Transverse colon (tissue), 4 donors: ENCODE results near the gene DLG5. TPM values are rescaled to one million over a fixed set of nuclear protein-coding genes. Genes with fewer than 3 reads are reported as not detected.

Experiments
- DNase-seq: peaks from one replicate; pipeline ENCODE4 v3.0.0-alpha.2; 2019
- H3K27ac ChIP-seq, 4 donors: fragments of 200-600 bp; sonication (generic); 2 replicates each; pipeline ENCODE4 v1.5.1; 2016 to 2018; ENCODE audit warnings: inconsistent platforms in 4 of 4
- H3K27me3 ChIP-seq: fragments of 200-600 bp; sonication (generic); 2 replicates; pipeline ENCODE4 v1.5.1; 2017; ENCODE audit warnings: inconsistent platforms
- H3K36me3 ChIP-seq, 4 donors: fragments of 200-600 bp; sonication (generic); 2 replicates each; pipeline ENCODE4 v1.5.1; 2017 to 2019; ENCODE audit warnings: inconsistent platforms in 4 of 4
- H3K4me1 ChIP-seq, 4 donors: fragments of 200-600 bp; sonication (generic); 2 replicates each; pipeline ENCODE4 v1.5.1; 2017 to 2020; ENCODE audit warnings: inconsistent platforms in 4 of 4
- H3K4me3 ChIP-seq, 4 donors: fragments of 200-600 bp; sonication (generic); 1 replicate in 1 of 4; 2 replicates in 3 of 4; pipeline versions ENCODE4 v1.5.1 to v1.6.1; 2017 to 2019; ENCODE audit warnings: inconsistent platforms in 4 of 4
- H3K9me3 ChIP-seq, 2 donors: fragments of 200-600 bp; sonication (generic); 2 replicates each; pipeline ENCODE4 v1.5.1; 2017 to 2019; ENCODE audit warnings: inconsistent platforms in 2 of 2
- EP300 ChIP-seq: sonication (generic); formaldehyde crosslinking; IDR thresholded peaks from one replicate; pipeline ENCODE4 v1.6.1; 2017; ENCODE audit warnings: antibody characterized with exemption, low read depth
- POLR2A ChIP-seq: fragments of 450-650 bp; IDR thresholded peaks from one replicate; pipeline ENCODE4 v1.6.1; 2016; ENCODE audit warnings: antibody characterized with exemption, mild to moderate bottlenecking, moderate library complexity
- POLR2AphosphoS5 ChIP-seq, 3 donors: sonication (generic); formaldehyde crosslinking; IDR thresholded peaks; one replicate each; pipeline ENCODE4 v1.6.1; 2016; ENCODE audit warnings: antibody characterized with exemption in 3 of 3
- whole genome bisulfite sequencing, 2 donors: methylation state at CpG; one replicate each; pipeline ENCODE4 v1.1.5; 2018; ENCODE audit warnings: low coverage in 1 of 2; 5-methylcytosine and 5-hydroxymethylcytosine counted together
- in situ Hi-C, 4 donors: fragments of 200-750 bp; cut with MboI; loops; one replicate each; pipeline versions ENCODE4 v1.15.0 to v1.15.1; 2017; ENCODE audit warnings: low sequenced_read_pairs in 3 of 4, low pct_ligation_motif_present in 1 of 4, low pct_unique_long_range_greater_than_20kb in 1 of 4
- intact Hi-C: fragments of 100-400 bp; cut with DNase I; formaldehyde crosslinking; loops from one replicate; pipeline ENCODE4 v1.15.1; 2023; ENCODE audit warnings: low total_unique reads
- total RNA-seq, 4 donors: library from RNA; depleted of rRNA; stranded (reverse); fragments of >200 nt; gene quantifications; one replicate each; pipeline ENCODE4 v1.1.0, GENCODE V29; 2016
- TF ChIP-seq, protein P1 (sequence below), 5 experiments: fragments of 200-600 bp in 3 of 5; fragments of 450-650 bp in 2 of 5; sonication (generic) in 3 of 5; IDR thresholded peaks; 1 replicate in 2 of 5; 2 replicates in 3 of 5; pipeline ENCODE4 v1.5.1; 2016 to 2017; ENCODE audit warnings: antibody characterized with exemption in 5 of 5, inconsistent platforms in 3 of 5, mild to moderate bottlenecking in 2 of 5, moderate library complexity in 1 of 5

DLG5 gene
- total RNA-seq, 4 donors from 2014 or later: 31.4 to 90.1 (median 44.6) TPM

- Histone ChIP-seq H3K4me3 (no peak overlapping the region), H3K36me3 (no peaks in the 10 kb centered on the region), H3K27ac (peak overlapping the region in 2 of 4 donors; percentile 66 to 78), H3K27me3 (no peaks in the 10 kb centered on the region), H3K4me1 (peaks cover 33 to 52% (median 41%) of the 10 kb centered on the region in 4 donors), H3K9me3 (no peaks in the 10 kb centered on the region)
- TF ChIP-seq POLR2A: no peak
- TF ChIP-seq POLR2AphosphoS5 (IDR thresholded peaks at IDR 0.05): no peak
- TF ChIP-seq, protein P1, sequence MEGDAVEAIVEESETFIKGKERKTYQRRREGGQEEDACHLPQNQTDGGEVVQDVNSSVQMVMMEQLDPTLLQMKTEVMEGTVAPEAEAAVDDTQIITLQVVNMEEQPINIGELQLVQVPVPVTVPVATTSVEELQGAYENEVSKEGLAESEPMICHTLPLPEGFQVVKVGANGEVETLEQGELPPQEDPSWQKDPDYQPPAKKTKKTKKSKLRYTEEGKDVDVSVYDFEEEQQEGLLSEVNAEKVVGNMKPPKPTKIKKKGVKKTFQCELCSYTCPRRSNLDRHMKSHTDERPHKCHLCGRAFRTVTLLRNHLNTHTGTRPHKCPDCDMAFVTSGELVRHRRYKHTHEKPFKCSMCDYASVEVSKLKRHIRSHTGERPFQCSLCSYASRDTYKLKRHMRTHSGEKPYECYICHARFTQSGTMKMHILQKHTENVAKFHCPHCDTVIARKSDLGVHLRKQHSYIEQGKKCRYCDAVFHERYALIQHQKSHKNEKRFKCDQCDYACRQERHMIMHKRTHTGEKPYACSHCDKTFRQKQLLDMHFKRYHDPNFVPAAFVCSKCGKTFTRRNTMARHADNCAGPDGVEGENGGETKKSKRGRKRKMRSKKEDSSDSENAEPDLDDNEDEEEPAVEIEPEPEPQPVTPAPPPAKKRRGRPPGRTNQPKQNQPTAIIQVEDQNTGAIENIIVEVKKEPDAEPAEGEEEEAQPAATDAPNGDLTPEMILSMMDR (IDR thresholded peaks at IDR 0.05): no peak
- TF ChIP-seq EP300: no peak
- in situ Hi-C loops (no loop called here), intact Hi-C loops (no loop called here)
- DNase-seq: no peak
- 73% methylated on average over 7 of the region's 7 CpGs; no CpG with 5 or more reads in 1 of the 2 donors for WGBS, 2 donors
Measured at GRCh38 chr10:77890097-77890496, 36.5 kb downstream of the DLG5 start.

DNA sequence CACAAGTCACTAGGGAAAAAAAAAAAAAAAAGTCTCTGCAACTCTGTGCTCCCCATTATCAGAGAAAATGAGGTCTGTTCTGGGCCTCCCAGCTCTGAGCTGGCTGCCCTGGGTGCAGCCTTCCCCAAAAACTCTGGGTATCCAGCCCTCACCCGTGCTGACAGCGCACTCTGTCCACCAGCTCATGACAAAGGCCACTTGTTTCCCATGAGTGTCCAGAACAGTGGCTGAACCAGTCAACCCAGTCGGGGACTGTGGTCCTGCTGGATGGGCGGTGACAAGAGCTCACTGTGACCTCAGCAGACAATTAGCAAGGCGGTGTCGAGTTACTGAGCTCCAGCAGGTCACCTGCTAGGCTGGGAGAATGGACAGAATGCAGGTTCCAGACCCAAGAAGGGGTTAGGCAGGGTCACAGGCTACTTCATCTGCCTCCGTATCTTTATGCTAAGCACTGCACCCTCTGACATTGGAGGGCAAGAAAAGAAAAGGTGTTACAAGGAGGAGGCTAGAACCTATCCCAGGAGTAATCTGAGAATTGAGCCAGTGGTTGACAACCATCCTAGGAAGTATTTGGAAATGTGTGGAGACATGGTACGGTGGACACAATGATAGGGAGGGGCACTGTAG, 37.2 kb downstream of the DLG5 start:
- peaks cover 29 to 50% (median 41%) of the 10 kb centered on the region in 4 donors for H3K4me1 ChIP-seq
- DNase-seq: peak; percentile 74
- 60 to 71% methylated on average over 1 to 8 of the region's 8 CpGs for WGBS, 2 donors

DNA sequence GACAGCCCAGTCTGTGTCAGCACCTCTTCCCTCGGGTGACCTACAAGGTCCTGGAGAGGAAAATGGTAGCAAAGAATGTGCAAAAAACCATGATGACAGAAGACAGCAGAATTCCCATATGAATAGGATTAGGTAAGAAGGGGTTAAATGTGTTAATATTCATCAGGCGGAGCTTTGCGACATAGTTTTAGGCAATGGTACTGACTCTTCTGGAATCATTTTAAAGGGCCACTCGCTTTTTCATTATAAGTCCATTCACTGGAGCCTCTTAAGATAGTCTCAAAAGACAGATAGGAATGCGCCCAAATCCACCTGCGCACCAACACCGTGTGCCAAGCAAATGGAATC, 38.2 kb downstream of the DLG5 start:
- in situ Hi-C loops (no loop called here), intact Hi-C loops (no loop called here)
- Histone ChIP-seq H3K4me1 (peaks cover 29 to 50% (median 41%) of the 10 kb centered on the region in 4 donors), H3K27me3 (no peaks in the 10 kb centered on the region), H3K9me3 (no peaks in the 10 kb centered on the region), H3K27ac (peak overlapping the region; percentile 27 to 78 (median 67)), H3K36me3 (no peaks in the 10 kb centered on the region), H3K4me3 (no peak overlapping the region)
- no peak for TF ChIP-seq EP300
- TF ChIP-seq POLR2AphosphoS5 (IDR thresholded peaks at IDR 0.05): no peak
- TF ChIP-seq, protein P1 (IDR thresholded peaks at IDR 0.05): no peak
- TF ChIP-seq POLR2A: no peak
- 67% methylated on average over 6 to 7 of the region's 7 CpGs for WGBS, 2 donors
- DNase-seq: no peak

More for the DNA sequence above, 37.2 kb downstream of the DLG5 start:
- in situ Hi-C loops (no loop called here), intact Hi-C loops (no loop called here)
- TF ChIP-seq, protein P1 (IDR thresholded peaks at IDR 0.05): no peak
- TF ChIP-seq POLR2AphosphoS5 (IDR thresholded peaks at IDR 0.05) (peak in 1 of 3 donors; percentile 26), EP300 (no peak)
- H3K27me3 ChIP-seq: no peaks in the 10 kb centered on the region
- H3K9me3 ChIP-seq: no peaks in the 10 kb centered on the region
- H3K27ac ChIP-seq: peak overlapping the region; percentile 27 to 78 (median 67)
- no peaks in the 10 kb centered on the region for H3K36me3 ChIP-seq
- H3K4me3 ChIP-seq: no peak overlapping the region

DNA sequence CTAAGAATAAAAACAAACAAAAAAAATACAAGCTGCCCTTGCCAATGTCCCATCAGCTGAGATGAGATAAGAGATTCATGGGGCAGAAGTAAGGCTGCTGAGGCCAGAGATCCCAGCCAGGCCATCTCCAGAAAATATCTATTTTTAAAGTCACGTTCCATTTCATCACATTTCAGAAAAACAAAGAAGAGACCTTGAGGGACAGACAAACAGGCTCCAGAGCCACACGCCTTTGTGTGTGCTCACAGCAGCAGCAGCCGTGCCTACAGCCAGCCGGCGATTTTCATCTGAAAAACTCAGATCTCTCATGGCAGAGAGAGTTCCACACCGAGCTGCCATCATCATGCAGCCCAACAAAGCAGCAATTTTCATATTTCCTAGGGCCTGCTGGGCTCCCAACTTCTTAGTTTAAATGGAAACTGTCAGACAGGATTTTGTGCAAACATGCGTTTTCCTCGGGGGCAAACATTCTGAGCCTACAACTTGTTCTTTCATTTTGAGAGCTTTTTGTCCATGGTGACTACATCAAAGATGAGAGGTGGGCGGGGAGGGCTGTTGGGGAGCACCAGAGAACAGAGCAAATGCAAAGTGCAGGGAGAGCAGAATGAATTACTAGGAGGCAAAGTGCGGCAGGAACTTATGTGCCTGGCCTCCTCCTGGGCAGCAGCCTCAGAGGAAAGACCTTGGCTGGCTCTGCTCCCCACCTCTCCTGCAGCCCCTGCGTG, 38.8 kb downstream of the DLG5 start:
- peaks cover 29 to 49% (median 41%) of the 10 kb centered on the region in 4 donors for H3K4me1 ChIP-seq
- no peak for DNase-seq
- intact Hi-C loops (no loop called here), in situ Hi-C loops (no loop called here)
- no peak overlapping the region for H3K4me3 ChIP-seq
- TF ChIP-seq, protein P1 (IDR thresholded peaks at IDR 0.05): no peak
- TF ChIP-seq POLR2A: no peak
- no peak for TF ChIP-seq POLR2AphosphoS5 (IDR thresholded peaks at IDR 0.05)
- TF ChIP-seq EP300: no peak
- H3K9me3 ChIP-seq: no peaks in the 10 kb centered on the region
- WGBS, 2 donors: 25 to 36% methylated on average over 4 to 11 of the region's 11 CpGs
- no peaks in the 10 kb centered on the region for H3K27me3 ChIP-seq
- H3K27ac ChIP-seq: peak overlapping the region; percentile 22 to 78 (median 67)
- no peaks in the 10 kb centered on the region for H3K36me3 ChIP-seq
